OCI-LY1 (cell line): Measurements from ENCODE around the gene COL18A1.

Source experiments
- CTCF ChIP-seq: fragments of 200-600 bp; sonication (generic), shearing (Covaris generic); IDR thresholded peaks from 2 replicates; pipeline ENCODE4 v1.5.1; 2017; ENCODE audit warnings: mild to moderate bottlenecking, antibody characterized with exemption, low read length, moderate library complexity, mixed read lengths
- EZH2 ChIP-seq: fragments of 200-600 bp; sonication (generic), shearing (Covaris generic); IDR thresholded peaks from 2 replicates; pipeline ENCODE4 v1.8.0; 2017; ENCODE audit warnings: borderline replicate concordance, mixed run types, mild to moderate bottlenecking, antibody characterized with exemption, low read length, moderate library complexity, mixed read lengths

DNA sequence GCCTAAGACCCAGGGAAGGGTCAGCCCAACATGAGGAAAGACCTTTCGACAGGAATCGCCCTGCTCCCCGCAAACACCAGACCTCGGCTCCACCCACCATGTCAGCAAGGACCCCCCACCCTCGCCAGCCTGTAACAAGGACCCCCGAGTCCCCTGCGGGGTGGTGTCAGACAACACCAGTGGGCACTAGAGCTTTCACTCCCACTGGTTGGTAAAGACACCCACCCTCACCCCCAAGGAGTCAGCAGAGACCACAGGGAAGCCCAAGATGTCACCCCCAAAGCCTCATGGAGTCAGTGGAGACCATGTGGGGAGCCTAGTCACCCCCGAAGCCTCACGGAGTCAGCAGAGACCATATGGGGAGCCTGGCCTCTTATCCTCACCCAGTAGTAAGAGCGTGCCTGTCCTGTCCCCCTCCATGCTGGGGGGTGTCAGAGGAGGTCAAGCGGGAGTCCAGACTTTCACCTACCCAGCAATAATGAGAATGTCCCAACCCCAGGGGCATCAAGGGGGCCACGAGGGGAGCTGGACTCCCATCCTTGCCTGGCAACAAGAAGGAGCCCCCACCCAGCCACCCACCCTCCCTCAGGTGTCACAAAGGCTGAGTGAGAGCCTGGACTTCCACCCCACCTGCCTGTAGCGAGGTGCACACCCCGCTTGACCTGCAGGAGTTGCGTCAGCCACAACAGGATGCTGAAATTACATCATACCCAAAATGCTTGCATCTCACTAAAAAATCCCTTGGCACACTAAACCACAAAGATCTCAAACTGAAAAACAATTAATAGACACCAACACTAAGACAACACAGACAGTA is 112.5 kb downstream of the COL18A1 start:
- TF ChIP-seq CTCF (no peak), EZH2 (no peak)
